ENCODE results near the gene CTSS. TPM values are rescaled to one million over a fixed set of nuclear protein-coding genes. Genes with fewer than 3 reads are reported as not detected.

CTSS gene
- total and polyA plus RNA-seq, 9 donors: 11.1 to 20.0 (median 13.5) TPM

GRCh38 chr1:150686275-150686674 is 79.3 kb downstream of the CTSS start:
- H3K36me3 ChIP-seq (ENCODE audit: control insufficient read depth, insufficient read depth, low read length): peaks cover 15% of the 10 kb centered on the region
- WGBS (ENCODE audit: insufficient coverage): no CpG with 5 or more reads among the region's 3 CpGs

DNA sequence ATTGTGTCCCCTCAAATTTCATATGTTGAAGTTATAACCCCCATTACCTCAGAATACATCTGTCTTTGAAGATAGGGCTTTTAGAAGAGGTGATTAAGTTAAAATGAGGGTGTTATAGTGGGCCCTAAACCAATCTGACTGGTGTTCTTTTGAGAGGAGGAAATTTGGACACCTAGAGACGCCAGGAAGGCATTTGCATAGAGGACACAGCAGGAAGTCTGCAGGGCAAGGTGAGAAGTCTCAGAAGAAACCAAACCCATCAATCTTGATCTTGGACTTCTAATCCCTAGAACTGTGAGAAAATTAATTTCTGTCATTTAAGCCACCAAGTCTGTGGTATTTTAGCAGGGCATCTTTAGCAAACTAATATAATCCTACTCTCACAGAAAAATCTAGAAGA is 81.7 kb downstream of the CTSS start:
- H3K9me3 ChIP-seq (replicated peaks; ENCODE audit: control insufficient read depth, low read depth, low read length): no peaks in the 10 kb centered on the region
- no peak for DNase-seq

More at GRCh38 chr1:150686275-150686674, 79.3 kb downstream of the CTSS start:
- Histone ChIP-seq H3K9me3 (replicated peaks; ENCODE audit: control insufficient read depth, low read depth, low read length) (no peaks in the 10 kb centered on the region), H3K27me3 (ENCODE audit: control insufficient read depth, insufficient read depth, low read length) (no peaks in the 10 kb centered on the region), H3K4me1 (ENCODE audit: control insufficient read depth, insufficient read depth, low read length) (no peaks in the 10 kb centered on the region), H3K27ac (ENCODE audit: low read length) (no peak overlapping the region), H3K4me3 (ENCODE audit: low read length) (no peak overlapping the region)
- DNase-seq: no peak

More for the DNA sequence above, 81.7 kb downstream of the CTSS start:
- H3K27me3 ChIP-seq (ENCODE audit: control insufficient read depth, insufficient read depth, low read length): no peaks in the 10 kb centered on the region
- H3K4me1 ChIP-seq (ENCODE audit: control insufficient read depth, insufficient read depth, low read length): no peaks in the 10 kb centered on the region
- no CpG with 5 or more reads among the region's 1 CpG for WGBS (ENCODE audit: insufficient coverage)
- H3K36me3 ChIP-seq (ENCODE audit: control insufficient read depth, insufficient read depth, low read length): peaks cover 13% of the 10 kb centered on the region
- H3K4me3 ChIP-seq (ENCODE audit: low read length): no peak overlapping the region
- no peak overlapping the region for H3K27ac ChIP-seq (ENCODE audit: low read length)

Other genes starting within 250 kb of the CTSS start
- 20.2 TPM for gene ADAMTSL4, start 216.4 kb downstream of the CTSS start, total RNA-seq
- 10 to 100 TPM; 39.6 to 56.0 (median 44.6) TPM for gene ADAMTSL4, start 216.4 kb downstream of the CTSS start, polyA plus RNA-seq (ENCODE audit: insufficient read depth in 1 of 8, insufficient read length in 8 of 8, low replicate concordance in 1 of 8)
- 113 TPM for gene MCL1, start 186.2 kb downstream of the CTSS start, total RNA-seq
- 100 to 1,000 TPM; 121 to 182 (median 136) TPM for gene MCL1, start 186.2 kb downstream of the CTSS start, polyA plus RNA-seq (ENCODE audit: insufficient read depth in 1 of 8, insufficient read length in 8 of 8, low replicate concordance in 1 of 8)
- gene ENSA, start 136.2 kb downstream of the CTSS start, total RNA-seq: 76.3 TPM
- 100 to 1,000 TPM in 7 of 8 donors, 10 to 100 TPM in 1; 99.4 to 143 (median 118) TPM for gene ENSA, start 136.2 kb downstream of the CTSS start, polyA plus RNA-seq (ENCODE audit: insufficient read depth in 1 of 8, insufficient read length in 8 of 8, low replicate concordance in 1 of 8)
- 9.3 TPM for gene GOLPH3L, start 68.6 kb downstream of the CTSS start, total RNA-seq
- gene GOLPH3L, start 68.6 kb downstream of the CTSS start, polyA plus RNA-seq (ENCODE audit: insufficient read depth in 1 of 8, insufficient read length in 8 of 8, low replicate concordance in 1 of 8): 10 to 100 TPM; 15.5 to 23.6 (median 17.4) TPM
- 0.18 TPM for gene HORMAD1, start 44.9 kb downstream of the CTSS start, total RNA-seq
- not detected for gene HORMAD1, start 44.9 kb downstream of the CTSS start, polyA plus RNA-seq (ENCODE audit: insufficient read depth in 1 of 8, insufficient read length in 8 of 8, low replicate concordance in 1 of 8)
- 110 TPM for gene CTSK, start 42.5 kb upstream of the CTSS start, total RNA-seq
- 100 to 1,000 TPM in 1 of 8 donors, 10 to 100 TPM in 7; 42.9 to 102 (median 54.1) TPM for gene CTSK, start 42.5 kb upstream of the CTSS start, polyA plus RNA-seq (ENCODE audit: insufficient read depth in 1 of 8, insufficient read length in 8 of 8, low replicate concordance in 1 of 8)
- 30.9 TPM for gene ARNT, start 110.8 kb upstream of the CTSS start, total RNA-seq
- gene ARNT, start 110.8 kb upstream of the CTSS start, polyA plus RNA-seq (ENCODE audit: insufficient read depth in 1 of 8, insufficient read length in 8 of 8, low replicate concordance in 1 of 8): 10 to 100 TPM; 30.2 to 44.1 (median 33.1) TPM
- not detected for gene CTXND2, start 121.4 kb upstream of the CTSS start, total RNA-seq
- gene CTXND2, start 121.4 kb upstream of the CTSS start, polyA plus RNA-seq (ENCODE audit: insufficient read depth in 1 of 8, insufficient read length in 8 of 8, low replicate concordance in 1 of 8): not detected
- 40.6 TPM for gene SETDB1, start 160.6 kb upstream of the CTSS start, total RNA-seq
- 10 to 100 TPM; 31.5 to 41.5 (median 36.3) TPM for gene SETDB1, start 160.6 kb upstream of the CTSS start, polyA plus RNA-seq (ENCODE audit: insufficient read depth in 1 of 8, insufficient read length in 8 of 8, low replicate concordance in 1 of 8)
- 47.3 TPM for gene CERS2, start 209.1 kb upstream of the CTSS start, total RNA-seq
- 100 to 1,000 TPM in 2 of 8 donors, 10 to 100 TPM in 6; 62.3 to 111 (median 84.0) TPM for gene CERS2, start 209.1 kb upstream of the CTSS start, polyA plus RNA-seq (ENCODE audit: insufficient read depth in 1 of 8, insufficient read length in 8 of 8, low replicate concordance in 1 of 8)
- 0.04 TPM for gene ANXA9, start 216.5 kb upstream of the CTSS start, total RNA-seq
- gene ANXA9, start 216.5 kb upstream of the CTSS start, polyA plus RNA-seq (ENCODE audit: insufficient read depth in 1 of 8, insufficient read length in 8 of 8, low replicate concordance in 1 of 8): 1 to 10 TPM; 2.1 to 3.5 (median 2.5) TPM
- 15.7 TPM for gene MINDY1, start 241.1 kb upstream of the CTSS start, total RNA-seq
- gene MINDY1, start 241.1 kb upstream of the CTSS start, polyA plus RNA-seq (ENCODE audit: insufficient read depth in 1 of 8, insufficient read length in 8 of 8, low replicate concordance in 1 of 8): 10 to 100 TPM; 15.8 to 20.4 (median 17.0) TPM
- gene PRUNE1, start 242.7 kb upstream of the CTSS start, total RNA-seq: 19.3 TPM
- gene PRUNE1, start 242.7 kb upstream of the CTSS start, polyA plus RNA-seq (ENCODE audit: insufficient read depth in 1 of 8, insufficient read length in 8 of 8, low replicate concordance in 1 of 8): 10 to 100 TPM; 23.4 to 29.8 (median 25.6) TPM

Data from muscle of leg (tissue), 11 donors.